ENCODE data around the gene NUDT5. TPM values are rescaled to one million over a fixed set of nuclear protein-coding genes. Genes with fewer than 3 reads are reported as not detected.

The NUDT5 gene
- total and polyA plus RNA-seq, 9 donors = 21.6 to 33.7 (median 24.2) TPM

DNA sequence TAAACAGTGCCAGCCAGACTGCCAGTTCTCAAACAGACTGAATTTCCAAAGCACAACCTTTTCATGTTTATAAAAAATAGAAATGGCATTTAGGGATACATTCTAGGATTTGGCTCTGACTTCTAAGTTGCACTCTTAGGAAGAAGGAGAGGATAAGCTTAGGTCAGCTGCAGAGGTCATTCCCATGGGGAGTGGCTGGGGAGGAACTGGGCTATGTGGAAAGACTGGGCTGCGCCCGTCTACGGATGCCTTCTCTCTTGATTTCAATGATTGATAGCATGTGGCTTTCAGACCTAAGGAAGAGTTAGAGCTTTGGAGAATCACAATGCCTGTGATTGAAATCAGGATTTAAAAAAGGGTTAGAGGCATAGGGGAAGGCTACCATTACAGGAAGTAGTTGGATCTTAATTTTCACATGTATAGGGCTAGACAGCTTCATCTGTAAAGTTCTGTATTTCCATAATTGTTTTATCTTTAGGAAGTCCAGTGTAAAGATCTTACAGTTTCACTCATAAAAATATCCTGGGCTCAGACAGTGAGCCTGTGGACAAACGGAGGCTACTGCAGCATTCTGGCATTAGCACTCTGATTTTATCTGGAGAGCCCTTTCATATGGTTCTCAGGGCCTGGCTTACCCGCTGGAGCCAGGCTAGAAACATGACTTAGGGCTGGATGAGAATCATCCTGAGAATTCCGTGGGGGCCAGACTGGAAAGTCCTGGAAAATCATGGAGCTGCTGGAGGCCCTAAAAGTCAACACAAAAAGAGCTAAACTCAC lies 29.5 kb downstream of the NUDT5 start:
- no peaks in the 10 kb centered on the region for H3K27me3 ChIP-seq (ENCODE audit: control insufficient read depth, insufficient read depth, low read length)
- H3K9me3 ChIP-seq (replicated peaks; ENCODE audit: control insufficient read depth, low read depth, low read length) = no peaks in the 10 kb centered on the region
- H3K36me3 ChIP-seq (ENCODE audit: control insufficient read depth, insufficient read depth, low read length) = peaks cover 61% of the 10 kb centered on the region
- H3K4me1 ChIP-seq (ENCODE audit: control insufficient read depth, insufficient read depth, low read length) = no peaks in the 10 kb centered on the region
- H3K4me3 ChIP-seq (ENCODE audit: low read length) = no peak overlapping the region
- DNase-seq = no peak
- WGBS (ENCODE audit: insufficient coverage) = 91% methylated on average over 4 of the region's 6 CpGs
- H3K27ac ChIP-seq (ENCODE audit: low read length) = no peak overlapping the region

GRCh38 chr10:12165036-12165435 lies 30.7 kb downstream of the NUDT5 start:
- Histone ChIP-seq H3K36me3 (ENCODE audit: control insufficient read depth, insufficient read depth, low read length) (peaks cover 58% of the 10 kb centered on the region), H3K4me3 (ENCODE audit: low read length) (no peak overlapping the region), H3K9me3 (replicated peaks; ENCODE audit: control insufficient read depth, low read depth, low read length) (no peaks in the 10 kb centered on the region), H3K27me3 (ENCODE audit: control insufficient read depth, insufficient read depth, low read length) (no peaks in the 10 kb centered on the region), H3K4me1 (ENCODE audit: control insufficient read depth, insufficient read depth, low read length) (no peaks in the 10 kb centered on the region), H3K27ac (ENCODE audit: low read length) (no peak overlapping the region)
- WGBS (ENCODE audit: insufficient coverage) = no CpG with 5 or more reads among the region's 3 CpGs
- no peak for DNase-seq

GRCh38 chr10:12164085-12164484 lies 31.6 kb downstream of the NUDT5 start:
- no peak for DNase-seq
- Histone ChIP-seq H3K27me3 (ENCODE audit: control insufficient read depth, insufficient read depth, low read length) (no peaks in the 10 kb centered on the region), H3K27ac (ENCODE audit: low read length) (no peak overlapping the region), H3K4me1 (ENCODE audit: control insufficient read depth, insufficient read depth, low read length) (no peaks in the 10 kb centered on the region), H3K36me3 (ENCODE audit: control insufficient read depth, insufficient read depth, low read length) (peaks cover 53% of the 10 kb centered on the region), H3K4me3 (ENCODE audit: low read length) (no peak overlapping the region), H3K9me3 (replicated peaks; ENCODE audit: control insufficient read depth, low read depth, low read length) (no peaks in the 10 kb centered on the region)
- 82% methylated on average over 7 of the region's 12 CpGs for WGBS (ENCODE audit: insufficient coverage)

DNA sequence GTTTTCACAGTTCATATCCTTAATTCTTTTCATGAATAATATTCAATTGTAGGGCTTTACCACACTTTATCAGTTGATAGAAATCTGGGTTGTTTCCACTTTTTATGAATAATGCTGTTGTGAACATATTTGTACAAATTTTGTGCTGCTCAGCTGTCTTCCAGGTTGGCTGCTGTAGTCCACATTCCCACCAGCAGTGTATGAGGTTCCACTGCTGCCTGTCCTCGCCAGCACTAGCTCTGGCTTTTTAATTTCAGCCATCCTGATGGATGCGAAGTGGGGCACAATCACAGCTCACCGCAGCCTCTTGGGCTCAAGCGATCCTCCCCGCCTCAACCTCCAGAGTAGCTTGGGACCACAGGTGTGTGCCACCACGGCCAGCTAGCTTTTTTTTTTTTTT lies 32.8 kb downstream of the NUDT5 start:
- Histone ChIP-seq H3K9me3 (replicated peaks; ENCODE audit: control insufficient read depth, low read depth, low read length) (no peaks in the 10 kb centered on the region), H3K36me3 (ENCODE audit: control insufficient read depth, insufficient read depth, low read length) (peaks cover 59% of the 10 kb centered on the region), H3K27me3 (ENCODE audit: control insufficient read depth, insufficient read depth, low read length) (no peaks in the 10 kb centered on the region), H3K4me1 (ENCODE audit: control insufficient read depth, insufficient read depth, low read length) (no peaks in the 10 kb centered on the region), H3K4me3 (ENCODE audit: low read length) (no peak overlapping the region), H3K27ac (ENCODE audit: low read length) (no peak overlapping the region)
- no peak for DNase-seq
- WGBS (ENCODE audit: insufficient coverage) = 97% methylated on average over 5 of the region's 6 CpGs

- Histone ChIP-seq H3K27ac (ENCODE audit: low read length) (no peak overlapping the region), H3K4me3 (ENCODE audit: low read length) (no peak overlapping the region), H3K36me3 (ENCODE audit: control insufficient read depth, insufficient read depth, low read length) (peaks cover 50% of the 10 kb centered on the region), H3K27me3 (ENCODE audit: control insufficient read depth, insufficient read depth, low read length) (no peaks in the 10 kb centered on the region), H3K4me1 (ENCODE audit: control insufficient read depth, insufficient read depth, low read length) (no peaks in the 10 kb centered on the region), H3K9me3 (replicated peaks; ENCODE audit: control insufficient read depth, low read depth, low read length) (no peaks in the 10 kb centered on the region)
- no peak for DNase-seq
- WGBS (ENCODE audit: insufficient coverage) = no CpG with 5 or more reads among the region's 5 CpGs
These were observed 35.0 kb downstream of the NUDT5 start for GRCh38 chr10:12160664-12161063.

DNA sequence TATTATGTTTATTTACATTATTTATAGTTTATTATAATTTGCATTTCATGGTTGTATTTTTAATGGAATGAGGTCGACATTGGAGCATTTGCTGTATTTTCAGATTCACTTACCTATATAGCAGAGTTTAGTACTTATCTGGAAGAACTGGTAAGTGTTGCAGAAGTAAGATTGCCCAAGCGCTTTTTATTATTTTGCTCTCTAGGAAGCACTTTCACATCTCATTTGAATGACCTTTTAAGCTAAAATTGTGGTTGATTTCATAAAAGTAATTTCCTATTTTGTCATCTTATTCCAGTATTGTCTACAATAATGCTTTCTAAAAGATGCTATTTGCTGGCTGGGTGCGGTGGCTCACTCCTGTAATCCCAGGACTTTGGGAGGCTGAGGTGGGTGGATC lies 37.6 kb downstream of the NUDT5 start:
- Histone ChIP-seq H3K27ac (ENCODE audit: low read length) (no peak overlapping the region), H3K36me3 (ENCODE audit: control insufficient read depth, insufficient read depth, low read length) (peaks cover 41% of the 10 kb centered on the region), H3K27me3 (ENCODE audit: control insufficient read depth, insufficient read depth, low read length) (no peaks in the 10 kb centered on the region), H3K9me3 (replicated peaks; ENCODE audit: control insufficient read depth, low read depth, low read length) (no peaks in the 10 kb centered on the region), H3K4me1 (ENCODE audit: control insufficient read depth, insufficient read depth, low read length) (no peaks in the 10 kb centered on the region), H3K4me3 (ENCODE audit: low read length) (no peak overlapping the region)
- DNase-seq = no peak
- no CpG with 5 or more reads among the region's 3 CpGs for WGBS (ENCODE audit: insufficient coverage)

DNA sequence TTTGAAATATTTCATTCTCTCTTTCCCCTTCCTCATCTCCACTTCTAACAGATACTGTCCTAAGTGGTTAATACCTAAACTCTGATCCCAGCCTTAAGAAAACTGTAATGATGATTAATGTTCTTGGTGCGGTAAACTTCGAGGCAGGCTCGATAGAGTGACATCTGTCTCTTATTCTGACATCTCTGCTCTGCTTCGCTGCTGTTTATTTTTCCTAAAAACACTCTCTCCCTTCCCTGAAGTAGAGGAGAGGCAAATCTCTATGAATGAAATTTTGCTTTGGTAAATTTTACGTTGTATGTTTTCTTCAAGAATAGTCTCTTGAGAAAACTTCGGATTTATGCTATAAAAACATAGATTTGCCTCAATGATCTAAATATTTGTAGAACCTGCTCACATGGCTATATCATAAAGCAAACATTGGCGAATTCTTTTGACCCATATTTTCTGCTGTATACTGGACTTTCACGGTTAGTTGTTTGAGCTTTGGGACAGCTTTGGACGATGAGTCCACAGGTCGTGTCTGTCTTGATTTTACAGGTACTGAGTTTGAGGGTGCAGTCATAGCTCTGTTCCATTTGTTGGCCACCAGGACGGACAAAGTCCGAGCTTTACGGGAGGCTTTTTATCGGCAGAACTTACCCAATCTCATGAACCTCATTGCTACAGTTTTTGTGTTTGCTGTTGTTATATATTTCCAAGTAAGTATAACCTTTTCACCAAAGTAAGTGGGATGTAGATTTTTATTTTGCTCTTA lies 39.1 kb downstream of the NUDT5 start:
- peaks cover 30% of the 10 kb centered on the region for H3K36me3 ChIP-seq (ENCODE audit: control insufficient read depth, insufficient read depth, low read length)

DNA sequence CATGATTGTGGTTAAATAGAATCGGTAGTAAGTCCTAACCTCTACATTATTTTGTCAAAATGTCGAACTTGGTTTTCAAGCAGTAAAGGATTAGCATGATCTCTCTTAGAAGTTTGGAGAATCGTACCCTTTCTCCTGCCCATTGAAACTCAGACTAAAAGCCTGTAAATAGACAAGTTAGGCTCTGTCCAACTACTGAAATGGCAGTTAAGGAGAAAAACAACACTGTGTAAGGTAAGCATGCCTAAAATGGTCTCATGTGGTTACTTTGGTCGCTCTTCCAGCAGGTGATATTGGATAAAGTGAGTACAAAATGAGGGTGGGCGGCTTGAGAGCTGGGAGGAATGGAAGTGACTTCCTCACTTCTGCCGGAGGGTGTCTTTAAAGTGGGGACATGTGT lies 41.2 kb downstream of the NUDT5 start:
- DNase-seq = no peak
- peaks cover 28% of the 10 kb centered on the region for H3K36me3 ChIP-seq (ENCODE audit: control insufficient read depth, insufficient read depth, low read length)
- no peaks in the 10 kb centered on the region for H3K9me3 ChIP-seq (replicated peaks; ENCODE audit: control insufficient read depth, low read depth, low read length)
- no peaks in the 10 kb centered on the region for H3K27me3 ChIP-seq (ENCODE audit: control insufficient read depth, insufficient read depth, low read length)
- no peak overlapping the region for H3K27ac ChIP-seq (ENCODE audit: low read length)
- H3K4me1 ChIP-seq (ENCODE audit: control insufficient read depth, insufficient read depth, low read length) = no peaks in the 10 kb centered on the region
- 64% methylated on average over 3 of the region's 6 CpGs for WGBS (ENCODE audit: insufficient coverage)
- no peak overlapping the region for H3K4me3 ChIP-seq (ENCODE audit: low read length)

More for the DNA sequence above, 39.1 kb downstream of the NUDT5 start:
- Histone ChIP-seq H3K9me3 (replicated peaks; ENCODE audit: control insufficient read depth, low read depth, low read length) (no peaks in the 10 kb centered on the region), H3K4me3 (ENCODE audit: low read length) (no peak overlapping the region), H3K4me1 (ENCODE audit: control insufficient read depth, insufficient read depth, low read length) (no peaks in the 10 kb centered on the region), H3K27ac (ENCODE audit: low read length) (no peak overlapping the region), H3K27me3 (ENCODE audit: control insufficient read depth, insufficient read depth, low read length) (no peaks in the 10 kb centered on the region)
- no peak for DNase-seq
- WGBS (ENCODE audit: insufficient coverage) = 86% methylated on average over 1 of the region's 14 CpGs

- Histone ChIP-seq H3K9me3 (replicated peaks; ENCODE audit: control insufficient read depth, low read depth, low read length) (no peaks in the 10 kb centered on the region), H3K4me3 (ENCODE audit: low read length) (no peak overlapping the region), H3K27ac (ENCODE audit: low read length) (no peak overlapping the region), H3K4me1 (ENCODE audit: control insufficient read depth, insufficient read depth, low read length) (no peaks in the 10 kb centered on the region), H3K27me3 (ENCODE audit: control insufficient read depth, insufficient read depth, low read length) (no peaks in the 10 kb centered on the region), H3K36me3 (ENCODE audit: control insufficient read depth, insufficient read depth, low read length) (peaks cover 15% of the 10 kb centered on the region)
- no peak for DNase-seq
- 75% methylated on average over 2 of the region's 4 CpGs for WGBS (ENCODE audit: insufficient coverage)
These were observed 45.5 kb downstream of the NUDT5 start for GRCh38 chr10:12150163-12150562.

- 100% methylated on average over 3 of the region's 3 CpGs for WGBS (ENCODE audit: insufficient coverage)
- DNase-seq = no peak
- H3K27ac ChIP-seq (ENCODE audit: low read length) = no peak overlapping the region
- no peaks in the 10 kb centered on the region for H3K27me3 ChIP-seq (ENCODE audit: control insufficient read depth, insufficient read depth, low read length)
- no peaks in the 10 kb centered on the region for H3K4me1 ChIP-seq (ENCODE audit: control insufficient read depth, insufficient read depth, low read length)
- H3K9me3 ChIP-seq (replicated peaks; ENCODE audit: control insufficient read depth, low read depth, low read length) = no peaks in the 10 kb centered on the region
- no peak overlapping the region for H3K4me3 ChIP-seq (ENCODE audit: low read length)
- H3K36me3 ChIP-seq (ENCODE audit: control insufficient read depth, insufficient read depth, low read length) = peaks cover 30% of the 10 kb centered on the region
These were observed 51.2 kb downstream of the NUDT5 start for GRCh38 chr10:12144538-12144937.

All from muscle of leg (tissue), 11 donors.